GM21825 (cell line): ENCODE results near the gene NPAS2.

ENCODE experiments used
- ATAC-seq: cut with Tn5 transposase; IDR thresholded peaks from one replicate; pipeline ENCODE4 v1.9.1; 2021; ENCODE audit warnings: mild to moderate bottlenecking, moderate library complexity; ENCODE audit not compliant: unreplicated experiment

The NPAS2 gene

DNA sequence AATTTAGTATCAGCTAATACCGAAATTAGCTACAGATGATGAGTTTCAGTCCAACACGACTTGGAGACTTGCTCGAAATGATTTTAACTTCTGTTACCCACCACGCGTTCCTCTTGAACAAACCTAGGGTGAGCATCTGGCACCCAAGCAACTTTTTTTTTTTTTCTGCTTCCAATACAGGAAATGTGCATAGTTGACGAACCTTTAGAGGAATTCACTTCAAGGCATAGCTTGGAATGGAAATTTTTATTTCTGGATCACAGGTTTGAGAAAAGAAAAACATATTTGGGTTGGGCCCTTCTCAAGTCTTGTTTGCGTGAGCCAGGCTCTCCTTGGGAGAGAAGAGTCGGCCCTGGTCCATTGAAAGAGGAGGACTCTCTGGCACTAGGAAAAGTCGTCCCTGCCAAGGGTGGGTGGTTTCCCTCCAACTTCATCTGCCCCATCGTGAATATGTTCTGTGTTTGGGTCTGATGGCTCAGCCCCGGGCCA, 144.8 kb downstream of the NPAS2 start:
- no peak for ATAC-seq

DNA sequence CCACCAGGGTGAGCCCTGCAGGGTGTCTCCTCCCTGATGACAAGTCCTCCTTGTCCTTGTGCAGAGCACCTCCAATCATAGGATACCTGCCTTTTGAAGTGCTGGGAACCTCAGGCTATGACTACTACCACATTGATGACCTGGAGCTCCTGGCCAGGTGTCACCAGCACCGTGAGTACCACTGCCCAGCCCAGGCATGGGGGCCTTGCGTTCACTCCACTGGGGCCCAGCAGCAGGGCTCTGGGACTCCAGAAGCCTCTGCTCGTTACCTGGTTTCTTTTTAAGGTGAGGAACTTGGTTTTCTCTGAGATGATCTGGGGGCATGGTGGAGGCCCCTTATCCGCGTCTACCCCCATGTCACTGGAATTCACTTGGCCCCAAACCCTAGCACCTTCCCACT, 145.7 kb downstream of the NPAS2 start:
- no peak for ATAC-seq

DNA sequence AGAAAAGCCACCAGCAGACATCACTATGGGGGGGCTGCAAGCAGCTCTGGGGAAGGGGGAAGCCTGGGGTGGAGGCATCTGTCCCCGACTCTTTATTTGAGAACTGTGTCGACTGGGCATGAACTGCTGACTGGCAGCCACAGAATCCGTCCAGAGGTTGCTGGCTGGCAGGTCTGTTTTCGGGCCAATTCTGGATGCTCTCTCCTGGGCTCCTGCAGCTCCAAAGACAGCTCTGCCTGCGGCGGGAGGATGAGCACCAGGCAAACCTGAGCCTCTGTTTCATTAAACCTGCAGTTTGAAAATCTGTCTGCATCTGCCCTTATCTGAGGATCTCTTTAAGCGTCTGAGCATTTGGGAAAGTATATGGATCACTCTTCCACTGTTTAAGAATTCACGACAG, 147.8 kb downstream of the NPAS2 start:
- ATAC-seq, result no peak

DNA sequence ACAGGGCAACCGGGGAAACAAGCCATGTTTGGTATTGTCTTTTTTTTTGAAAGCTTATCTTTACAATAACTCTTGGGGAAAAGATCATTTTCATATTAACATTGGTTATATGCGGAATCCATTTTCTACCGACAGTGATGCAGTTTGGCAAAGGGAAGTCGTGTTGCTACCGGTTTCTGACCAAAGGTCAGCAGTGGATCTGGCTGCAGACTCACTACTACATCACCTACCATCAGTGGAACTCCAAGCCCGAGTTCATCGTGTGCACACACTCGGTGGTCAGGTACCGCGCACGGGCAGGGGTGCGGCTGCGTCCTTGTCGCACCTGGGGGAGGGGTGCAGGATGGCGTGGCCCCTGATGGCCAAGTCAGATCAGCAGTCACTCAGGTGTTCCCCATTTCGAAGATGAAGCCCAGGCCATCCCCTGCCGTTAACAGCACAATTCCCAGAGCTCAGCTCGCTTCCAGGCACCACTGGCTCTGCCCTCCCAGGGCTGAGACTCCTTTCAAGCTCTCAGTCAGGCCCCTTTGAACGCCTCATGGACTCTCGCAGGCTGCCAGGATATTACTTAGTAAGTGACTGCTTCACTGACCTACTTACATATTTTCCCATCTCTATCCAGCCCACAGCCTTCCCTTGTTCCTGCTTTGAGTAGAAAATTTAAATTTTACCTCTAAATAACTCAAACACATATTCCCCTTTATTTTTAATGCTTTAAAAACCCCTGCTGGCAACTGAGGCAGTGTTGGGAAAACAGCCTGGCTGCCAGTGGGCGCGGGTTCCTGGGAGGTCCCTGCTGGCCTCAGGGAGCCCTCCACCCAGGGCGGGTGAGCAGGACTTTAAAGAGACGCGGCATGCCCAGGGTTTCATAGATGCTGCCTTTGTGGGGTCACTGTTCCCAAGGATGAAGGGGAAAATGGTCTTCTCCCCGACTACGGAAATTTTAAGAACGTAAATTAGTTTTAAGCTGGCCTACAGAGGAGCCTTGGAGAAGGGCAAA, 148.5 kb downstream of the NPAS2 start:
- ATAC-seq, result no peak

DNA sequence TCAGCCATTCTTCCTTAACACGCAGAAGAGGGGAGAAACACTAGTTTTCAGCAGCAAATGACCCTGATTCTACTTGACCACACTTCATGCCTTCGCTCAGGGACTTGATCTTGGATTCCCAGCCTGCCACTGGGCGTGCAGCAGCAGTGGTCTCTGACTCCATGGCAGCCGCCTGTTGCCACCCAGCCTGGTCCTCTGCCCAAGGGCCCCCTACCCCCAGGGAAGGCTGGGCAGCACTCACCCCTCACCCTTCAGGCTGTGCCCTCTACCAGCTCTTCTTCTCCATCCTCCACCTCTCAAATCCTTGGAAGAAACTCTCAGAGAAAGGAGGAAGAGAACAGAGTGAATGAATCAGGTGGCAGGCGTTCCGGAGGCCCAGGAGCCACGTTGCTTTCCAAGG, 150.1 kb downstream of the NPAS2 start:
- no peak for ATAC-seq

DNA sequence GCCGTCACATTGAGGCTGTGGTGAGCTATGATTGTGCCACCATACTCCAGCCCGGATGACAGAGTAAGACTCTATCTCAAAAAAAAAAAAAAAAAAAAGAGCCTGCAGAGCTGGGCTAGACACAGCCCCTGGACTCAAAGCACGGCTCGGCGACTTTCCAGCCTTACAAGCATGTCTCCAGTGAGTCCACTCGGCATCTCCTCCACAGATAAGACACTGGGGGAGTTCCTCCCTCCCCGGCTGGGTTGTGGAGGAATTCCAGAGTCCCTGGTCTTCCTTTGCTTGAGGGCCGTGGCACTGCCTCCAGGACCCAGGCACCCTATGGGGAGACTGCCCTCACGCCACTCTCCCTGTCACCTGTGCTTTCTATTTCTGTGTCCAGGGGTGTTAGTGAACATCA, 151.3 kb downstream of the NPAS2 start:
- no peak for ATAC-seq

DNA sequence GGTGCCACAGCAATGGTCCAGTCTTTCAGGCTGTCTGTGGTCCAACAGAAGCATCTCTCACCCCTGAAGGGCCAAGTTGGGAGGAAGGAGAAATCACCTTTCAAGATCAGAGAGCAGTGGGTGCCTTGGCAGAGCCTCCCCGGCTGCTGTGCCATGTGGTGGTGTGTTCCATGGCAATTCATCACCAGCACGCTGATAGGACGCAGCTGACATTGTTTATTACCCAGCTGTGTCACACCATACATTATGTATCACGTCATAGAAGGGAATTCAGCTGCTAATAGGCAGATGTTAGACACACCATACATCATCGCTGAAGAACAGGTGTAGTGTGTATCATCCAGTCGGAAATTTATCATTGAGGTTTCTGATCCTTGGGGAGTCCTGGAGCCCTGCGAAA, 152.5 kb downstream of the NPAS2 start:
- no peak for ATAC-seq

DNA sequence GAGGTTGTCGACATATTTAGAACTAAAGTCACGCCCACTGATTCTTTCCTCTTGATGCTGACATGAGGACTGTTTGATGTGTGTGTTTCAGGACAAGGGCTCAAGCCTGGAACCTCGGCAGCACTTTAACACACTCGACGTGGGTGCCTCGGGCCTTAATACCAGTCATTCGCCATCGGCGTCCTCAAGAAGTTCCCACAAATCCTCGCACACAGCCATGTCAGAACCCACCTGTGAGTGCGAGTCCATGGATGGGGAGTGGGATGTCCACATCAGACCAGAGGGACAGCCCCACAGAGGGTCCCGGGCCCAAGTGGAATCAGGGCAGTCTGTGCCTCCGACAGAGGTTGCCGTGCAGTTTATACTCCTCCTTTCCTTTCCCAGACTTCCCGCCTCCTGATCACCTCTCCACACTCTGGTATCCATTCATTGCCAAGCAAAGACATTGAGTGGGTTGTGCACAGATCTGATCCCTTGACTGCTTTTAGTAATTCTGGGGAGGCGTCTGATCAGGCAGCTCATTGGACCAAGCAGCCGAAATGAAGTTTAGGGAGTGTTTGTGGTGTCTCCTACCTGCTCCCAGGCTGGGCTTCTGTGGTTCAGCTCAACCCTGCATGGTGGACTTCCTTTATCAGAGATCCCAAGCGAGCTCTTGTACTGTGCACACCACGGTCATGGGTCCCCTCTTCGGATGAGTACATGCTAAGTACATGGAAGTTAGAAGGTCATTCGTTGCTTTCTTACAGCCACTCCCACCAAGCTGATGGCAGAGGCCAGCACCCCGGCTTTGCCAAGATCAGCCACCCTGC, 155.0 kb downstream of the NPAS2 start:
- ATAC-seq, result no peak

DNA sequence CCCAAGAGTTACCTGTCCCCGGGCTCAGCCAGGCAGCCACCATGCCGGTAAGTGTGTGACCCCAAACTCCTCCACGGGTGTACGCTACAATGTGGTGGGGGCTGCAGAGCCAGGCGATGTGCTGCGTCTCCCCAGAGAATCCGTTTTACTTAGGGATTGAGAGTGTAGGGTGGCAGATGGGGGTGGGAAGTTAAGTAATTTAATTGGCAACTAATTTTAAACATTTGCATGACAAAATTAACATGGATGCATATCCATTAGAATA, 155.5 kb downstream of the NPAS2 start:
- no peak for ATAC-seq

DNA sequence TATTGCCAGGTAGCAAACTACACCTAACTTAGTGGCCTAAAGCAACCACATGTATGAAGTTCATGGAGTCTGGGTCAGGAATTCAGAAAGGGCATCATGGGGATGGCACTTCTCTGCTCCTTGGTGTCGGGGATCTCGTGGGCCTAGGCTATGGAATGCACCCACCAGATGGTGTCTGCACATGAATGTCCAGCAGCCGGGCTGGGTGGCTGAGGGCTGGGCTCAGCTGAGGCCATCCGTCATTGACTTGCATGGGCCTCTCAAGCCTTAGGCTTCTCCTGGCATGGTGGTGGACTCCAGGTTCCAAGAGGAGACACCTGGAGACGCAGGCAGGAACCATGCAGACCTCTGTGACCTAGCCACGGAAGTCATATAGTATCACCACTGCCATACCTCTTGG, 156.1 kb downstream of the NPAS2 start:
- ATAC-seq, result no peak

DNA sequence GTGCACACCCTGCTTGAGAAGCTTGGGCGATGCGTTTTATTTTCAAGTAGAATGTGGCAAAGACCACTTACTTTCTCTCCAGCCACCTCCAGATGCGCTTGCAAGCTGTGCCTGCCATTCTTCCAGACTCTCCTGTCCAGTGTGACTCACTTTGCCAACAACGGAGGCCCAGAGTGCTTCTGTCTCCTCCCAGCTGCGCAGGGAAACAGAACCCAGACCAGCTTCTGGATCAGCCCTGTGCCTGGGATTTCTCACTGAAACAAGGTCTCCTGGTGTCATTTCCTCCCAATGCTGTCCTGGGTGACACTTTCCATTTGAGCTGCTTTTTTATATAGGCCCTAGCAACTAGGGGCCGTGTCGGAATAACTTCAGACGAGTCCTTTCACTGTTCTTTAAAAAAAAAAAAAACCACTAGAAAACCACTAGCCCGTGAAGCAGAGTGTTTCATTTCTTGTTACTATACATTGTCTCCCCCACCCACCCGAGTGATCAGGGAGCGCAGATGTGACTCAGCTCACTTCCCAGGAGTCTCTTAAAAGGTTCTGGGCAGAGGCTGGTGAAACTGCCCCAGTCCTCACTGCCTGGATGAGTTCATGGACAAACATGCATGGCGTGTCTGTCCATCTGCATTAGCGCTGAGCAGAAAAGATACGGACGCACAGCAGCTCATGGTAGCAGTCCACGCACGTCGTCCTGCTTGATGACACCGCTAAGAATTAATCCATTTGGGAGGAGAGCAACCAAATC, 156.9 kb downstream of the NPAS2 start:
- ATAC-seq, result peak; percentile 81

DNA sequence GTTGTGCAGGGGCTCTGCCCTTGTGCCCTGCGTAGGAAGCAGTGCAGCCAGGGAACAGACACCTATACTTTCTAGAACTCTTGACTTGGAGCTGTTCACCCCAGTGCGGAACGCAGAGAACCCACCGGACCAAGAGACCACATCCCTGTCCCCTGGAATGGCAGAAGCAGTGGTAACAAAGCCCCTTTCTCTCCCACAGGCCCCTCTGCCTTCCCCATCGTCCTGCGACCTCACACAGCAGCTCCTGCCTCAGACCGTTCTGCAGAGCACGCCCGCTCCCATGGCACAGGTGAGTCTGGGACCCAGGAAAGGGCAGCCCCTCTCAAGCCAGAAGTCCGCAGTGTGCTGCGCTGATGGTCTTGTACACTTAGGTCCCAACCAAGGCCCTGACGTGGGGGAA, 157.6 kb downstream of the NPAS2 start:
- no peak for ATAC-seq

DNA sequence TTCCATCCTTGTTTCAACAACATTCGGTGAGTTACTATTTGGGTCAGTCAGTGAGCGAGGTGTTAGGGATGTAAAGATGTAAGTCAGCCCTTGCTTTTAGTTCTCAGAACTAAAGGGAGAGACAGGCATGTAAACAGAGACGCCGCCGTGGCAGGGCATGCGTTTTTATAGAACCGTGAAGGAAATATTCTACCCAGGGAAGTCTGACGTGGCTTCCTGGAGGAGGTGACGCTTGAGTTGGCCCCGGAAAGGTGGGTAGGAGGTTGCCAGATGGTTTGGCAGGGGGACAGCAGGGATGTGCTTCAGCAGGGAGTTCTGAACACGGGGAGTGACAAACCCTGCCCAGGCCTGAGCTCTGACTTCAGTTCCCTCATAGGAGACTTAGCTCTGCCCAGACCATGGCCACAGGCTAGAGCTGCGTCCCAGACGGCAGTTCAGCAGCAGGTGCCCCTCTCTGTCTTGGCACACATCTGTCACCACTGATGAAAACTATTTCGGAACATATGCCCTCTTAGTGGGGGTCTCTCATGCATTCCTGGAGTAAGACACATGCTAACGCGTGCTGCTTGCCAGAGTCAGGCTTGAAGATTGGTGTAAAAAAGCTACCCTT, 158.7 kb downstream of the NPAS2 start:
- ATAC-seq, result no peak

DNA sequence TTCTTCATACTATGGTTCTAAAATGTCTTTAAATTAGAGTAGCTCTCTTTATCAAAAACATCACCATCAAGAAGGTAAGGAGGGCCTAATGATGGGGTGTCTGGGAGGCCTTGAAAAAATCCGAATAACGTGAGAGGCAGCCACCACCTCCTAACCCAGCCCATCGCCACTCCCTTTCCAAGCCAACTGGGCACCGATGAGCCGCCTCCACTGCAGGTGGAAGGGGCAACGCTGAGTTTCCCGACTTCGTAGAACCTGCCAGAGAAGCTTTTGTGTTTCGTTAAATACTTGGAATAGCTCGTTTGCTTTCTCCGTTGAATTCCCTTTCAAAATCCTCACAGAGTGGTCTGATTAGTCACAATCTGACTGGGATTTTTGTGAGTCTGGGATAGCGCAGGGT, 160.1 kb downstream of the NPAS2 start:
- ATAC-seq, result no peak

DNA sequence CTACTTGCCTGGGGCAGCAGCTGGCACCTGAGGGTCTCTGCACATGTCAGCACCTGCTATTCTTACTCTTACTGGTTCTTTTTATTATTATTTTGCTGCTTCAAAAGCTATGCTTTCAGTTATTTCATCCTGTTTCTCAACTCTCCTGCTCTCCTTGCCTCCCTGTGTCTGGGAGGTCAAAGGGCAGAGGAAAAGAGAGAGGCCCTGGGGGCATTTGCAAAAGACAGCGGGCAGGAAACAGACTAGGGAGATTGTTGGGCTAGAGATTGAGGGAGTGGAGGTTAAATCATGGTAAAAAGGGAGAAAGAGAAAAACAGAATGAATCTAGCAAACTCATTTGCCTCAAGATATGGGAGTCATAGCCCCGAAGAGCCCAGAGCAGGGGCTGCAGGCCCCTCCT, 161.1 kb downstream of the NPAS2 start:
- no peak for ATAC-seq

DNA sequence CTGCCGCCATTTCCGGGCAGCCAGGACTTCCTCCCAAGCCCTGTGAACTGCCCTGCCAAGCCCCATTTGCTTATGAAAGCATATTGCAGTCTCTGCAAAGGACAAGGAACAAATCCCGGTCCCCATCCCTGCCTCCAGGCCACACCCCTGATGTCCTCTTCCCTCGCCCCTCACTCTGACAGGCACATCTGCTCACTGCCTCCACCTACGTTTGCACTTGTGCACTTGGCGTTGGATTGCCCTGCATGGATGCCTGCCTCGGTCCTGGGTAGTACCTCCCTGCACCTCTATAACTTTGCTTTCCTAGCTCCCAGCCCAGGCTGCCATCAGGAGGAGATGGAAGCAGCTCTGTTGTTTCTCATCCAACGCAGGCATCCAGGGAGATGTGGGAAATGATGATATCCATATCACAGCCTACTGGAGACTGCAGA, 162.5 kb downstream of the NPAS2 start:
- no peak for ATAC-seq

DNA sequence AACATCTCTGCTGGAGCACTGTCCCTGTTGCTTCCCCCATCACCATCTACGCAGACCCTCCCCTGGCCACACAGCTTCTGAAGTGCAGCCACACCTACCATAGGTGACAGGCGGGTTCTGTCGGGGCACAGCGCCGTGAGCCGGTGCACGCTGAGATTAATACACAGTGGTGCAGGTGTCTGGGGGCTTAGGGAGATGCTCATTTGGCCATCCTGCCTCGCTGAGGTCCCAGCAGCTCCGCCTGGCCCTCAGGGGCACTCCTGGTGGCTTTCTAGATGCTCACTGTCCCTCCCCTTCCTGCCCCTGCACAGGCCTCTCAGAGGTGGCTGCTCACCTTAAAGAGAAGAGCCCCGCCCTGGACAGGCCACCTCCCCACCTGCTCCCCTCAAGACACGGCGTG, 163.3 kb downstream of the NPAS2 start:
- no peak for ATAC-seq

DNA sequence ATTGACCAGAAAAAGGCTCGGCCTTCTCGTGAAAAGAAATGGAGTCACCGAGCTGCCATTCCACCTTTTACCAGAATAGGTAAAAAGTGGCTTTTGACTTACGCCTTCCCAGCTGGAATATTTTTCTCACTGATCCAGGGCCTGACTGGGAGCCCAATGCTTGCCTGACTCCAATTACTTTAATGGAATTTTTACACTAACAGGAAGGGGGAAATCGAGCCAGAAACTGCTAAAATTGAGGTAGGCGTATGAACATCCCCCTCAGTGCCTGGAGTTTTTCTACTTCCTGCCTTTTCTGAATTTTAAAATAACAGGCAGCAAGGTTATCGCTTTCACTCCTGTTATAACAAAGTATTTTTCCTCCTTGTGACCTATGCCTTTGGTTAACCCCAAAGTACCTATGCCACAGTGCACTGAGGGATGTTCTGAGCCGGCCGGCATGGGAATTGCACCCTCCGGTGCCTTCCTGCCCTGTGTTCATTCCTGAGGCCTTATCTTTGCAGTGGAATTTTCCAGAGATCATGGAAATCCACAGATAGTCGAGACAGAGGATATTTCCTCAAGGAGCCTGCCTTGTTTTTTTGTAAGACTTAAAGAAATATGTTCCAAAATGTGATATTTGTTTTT, 163.9 kb downstream of the NPAS2 start:
- ATAC-seq, result no peak

DNA sequence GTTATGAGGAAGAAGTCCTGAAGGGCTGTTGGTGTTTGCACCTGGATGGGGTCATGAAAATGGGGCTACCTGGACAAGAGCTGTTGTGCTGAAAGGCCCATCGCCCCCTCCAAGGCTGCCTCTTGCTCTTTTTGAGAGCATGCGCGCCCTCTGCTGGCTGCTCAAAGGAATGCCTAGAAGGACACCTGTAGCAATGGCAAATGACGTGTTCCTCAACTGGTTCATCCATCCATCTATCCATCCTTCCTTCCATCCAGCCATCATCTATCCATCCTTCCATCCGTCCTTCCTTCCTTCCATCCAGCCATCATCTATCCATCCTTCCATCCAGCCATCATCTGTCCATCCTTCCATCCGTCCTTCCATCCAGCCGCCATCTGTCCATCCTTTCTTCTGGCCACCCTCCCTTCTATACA, 165.0 kb downstream of the NPAS2 start:
- no peak for ATAC-seq

DNA sequence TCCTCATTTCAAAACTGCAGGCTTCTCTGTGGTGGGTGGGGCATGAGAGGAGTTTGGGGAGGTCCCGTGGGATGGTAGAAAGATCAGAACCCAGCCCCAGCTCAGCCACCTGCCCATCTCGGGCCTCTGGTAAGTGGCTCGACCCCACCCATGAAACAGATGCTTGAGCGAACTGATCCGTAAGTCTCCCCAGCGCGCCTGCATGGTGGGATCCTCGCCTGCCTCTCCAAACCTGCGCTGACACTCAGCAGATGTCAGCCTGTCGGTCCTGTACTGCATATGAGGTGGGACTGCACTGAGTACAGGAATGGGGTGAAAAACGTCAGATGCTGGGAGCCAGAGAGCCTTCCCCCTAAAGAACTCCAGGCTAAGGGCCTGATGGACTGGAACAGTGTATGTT, 166.2 kb downstream of the NPAS2 start:
- ATAC-seq, result no peak
